Measurements from ENCODE around the gene BCAR1. TPM values are rescaled to one million over a fixed set of nuclear protein-coding genes. Genes with fewer than 3 reads are reported as not detected.

BCAR1 gene
- total RNA-seq, 1 donor = 75.3 TPM

- H3K27me3 ChIP-seq (ENCODE audit: insufficient read depth, low read length) = peaks cover 4% of the 10 kb centered on the region
- no peaks in the 10 kb centered on the region for H3K36me3 ChIP-seq (ENCODE audit: insufficient read depth, low read length)
- peak overlapping the region; percentile 53 for H3K4me2 ChIP-seq (ENCODE audit: insufficient read depth, low read length)
- peak; percentile 49 for DNase-seq (ENCODE audit: insufficient read length, low spot score, missing footprints)
- no peaks in the 10 kb centered on the region for H3K9me3 ChIP-seq (ENCODE audit: low read depth, low read length)
- peak overlapping the region; percentile 22 for H3K4me3 ChIP-seq (ENCODE audit: insufficient read depth, low read length)
- no peaks in the 10 kb centered on the region for H3K79me2 ChIP-seq (ENCODE audit: insufficient read depth, low read length)
- H4K20me1 ChIP-seq (ENCODE audit: insufficient read depth, low read length) = peaks cover 3% of the 10 kb centered on the region
- TF ChIP-seq CTCF (IDR thresholded peaks at IDR 0.05; ENCODE audit: extremely low read depth, low read depth, low read length) = no peak
- no peak overlapping the region for H2AFZ ChIP-seq (ENCODE audit: low read length)
- H3K27ac ChIP-seq (ENCODE audit: low read depth, low read length) = no peak overlapping the region
- no peaks in the 10 kb centered on the region for H3K4me1 ChIP-seq (ENCODE audit: insufficient read depth, low read length)
Observed at GRCh38 chr16:75219838-75220237, 31.6 kb downstream of the BCAR1 start.

GRCh38 chr16:75219088-75219487 lies 32.3 kb downstream of the BCAR1 start:
- H3K27ac ChIP-seq (ENCODE audit: low read depth, low read length) = no peak overlapping the region
- TF ChIP-seq CTCF (IDR thresholded peaks at IDR 0.05; ENCODE audit: extremely low read depth, low read depth, low read length) = no peak

GRCh38 chr16:75218256-75219076 lies 33.0 kb downstream of the BCAR1 start, which contains the start of gene CTRB1:
CTRB1 (plus strand) TSS chr16:75218988; CDS start chr16:75219008, 20 bp downstream.
- H4K20me1 ChIP-seq (ENCODE audit: insufficient read depth, low read length) = no peaks in the 10 kb centered on the region
- no peaks in the 10 kb centered on the region for H3K4me1 ChIP-seq (ENCODE audit: insufficient read depth, low read length)
- no peak within 1 kb of the TSS for H2AFZ ChIP-seq (ENCODE audit: low read length)
- no peak within 1 kb of the TSS for H3K27ac ChIP-seq (ENCODE audit: low read depth, low read length)
- TF ChIP-seq CTCF (IDR thresholded peaks at IDR 0.05; ENCODE audit: extremely low read depth, low read depth, low read length) = no peak
- H3K27me3 ChIP-seq (ENCODE audit: insufficient read depth, low read length) = no peaks in the 10 kb centered on the region
- peak; percentile 54 for DNase-seq (ENCODE audit: insufficient read length, low spot score, missing footprints)
- H3K9me3 ChIP-seq (ENCODE audit: low read depth, low read length) = no peaks in the 10 kb centered on the region
- peak within 1 kb of the TSS; percentile 53 for H3K4me2 ChIP-seq (ENCODE audit: insufficient read depth, low read length)
- peak within 1 kb of the TSS; percentile 22 for H3K4me3 ChIP-seq (ENCODE audit: insufficient read depth, low read length)
- no peaks in the 10 kb centered on the region for H3K79me2 ChIP-seq (ENCODE audit: insufficient read depth, low read length)
- no peaks in the 10 kb centered on the region for H3K36me3 ChIP-seq (ENCODE audit: insufficient read depth, low read length)

More at GRCh38 chr16:75219088-75219487, 32.3 kb downstream of the BCAR1 start:
- Histone ChIP-seq H3K4me1 (ENCODE audit: insufficient read depth, low read length) (no peaks in the 10 kb centered on the region), H3K9me3 (ENCODE audit: low read depth, low read length) (no peaks in the 10 kb centered on the region), H4K20me1 (ENCODE audit: insufficient read depth, low read length) (no peaks in the 10 kb centered on the region), H3K36me3 (ENCODE audit: insufficient read depth, low read length) (no peaks in the 10 kb centered on the region), H3K79me2 (ENCODE audit: insufficient read depth, low read length) (no peaks in the 10 kb centered on the region), H3K4me3 (ENCODE audit: insufficient read depth, low read length) (no peak overlapping the region), H3K4me2 (ENCODE audit: insufficient read depth, low read length) (no peak overlapping the region), H2AFZ (ENCODE audit: low read length) (no peak overlapping the region), H3K27me3 (ENCODE audit: insufficient read depth, low read length) (no peaks in the 10 kb centered on the region)
- peak; percentile 37 for DNase-seq (ENCODE audit: insufficient read length, low spot score, missing footprints)

GRCh38 chr16:75217389-75217851 lies 34.0 kb downstream of the BCAR1 start:
- H3K4me1 ChIP-seq (ENCODE audit: insufficient read depth, low read length) = no peaks in the 10 kb centered on the region
- no peak overlapping the region for H2AFZ ChIP-seq (ENCODE audit: low read length)
- no peaks in the 10 kb centered on the region for H3K36me3 ChIP-seq (ENCODE audit: insufficient read depth, low read length)
- no peak for TF ChIP-seq CTCF (IDR thresholded peaks at IDR 0.05; ENCODE audit: extremely low read depth, low read depth, low read length)
- no peaks in the 10 kb centered on the region for H3K9me3 ChIP-seq (ENCODE audit: low read depth, low read length)
- no peak overlapping the region for H3K27ac ChIP-seq (ENCODE audit: low read depth, low read length)
- DNase-seq (ENCODE audit: insufficient read length, low spot score, missing footprints) = peak; percentile 67
- no peak overlapping the region for H3K4me2 ChIP-seq (ENCODE audit: insufficient read depth, low read length)
- no peaks in the 10 kb centered on the region for H4K20me1 ChIP-seq (ENCODE audit: insufficient read depth, low read length)
- no peak overlapping the region for H3K4me3 ChIP-seq (ENCODE audit: insufficient read depth, low read length)
- H3K27me3 ChIP-seq (ENCODE audit: insufficient read depth, low read length) = no peaks in the 10 kb centered on the region
- H3K79me2 ChIP-seq (ENCODE audit: insufficient read depth, low read length) = no peaks in the 10 kb centered on the region
